NCI-H128 (cell line): ENCODE data around the gene SETBP1.

Experiments
- DNase-seq: peaks from one replicate; lab custom pipeline; 2025; ENCODE audit not compliant: unreplicated experiment; lab: John Stamatoyannopoulos, UW

SETBP1 gene

DNA sequence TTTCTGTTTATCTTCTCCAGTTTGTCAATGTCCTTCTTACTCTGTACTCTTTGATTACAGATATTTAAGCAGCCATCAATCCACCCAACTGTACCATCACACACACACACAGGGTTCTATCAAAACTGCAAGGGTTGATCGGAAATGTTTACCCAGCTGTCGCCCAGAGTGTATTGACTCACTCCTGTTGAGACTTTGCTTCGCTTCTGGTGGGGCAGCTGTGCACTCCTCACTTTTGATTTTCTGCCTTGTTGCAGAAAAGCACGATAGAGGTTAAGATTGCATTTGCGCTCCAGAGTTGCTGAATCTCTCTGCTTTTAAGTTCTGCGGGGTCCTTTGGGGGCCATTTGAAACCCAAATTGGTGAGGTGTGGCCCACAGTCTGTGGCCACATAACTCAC, 216.2 kb downstream of the SETBP1 start:
- peak; percentile 51 for DNase-seq

DNA sequence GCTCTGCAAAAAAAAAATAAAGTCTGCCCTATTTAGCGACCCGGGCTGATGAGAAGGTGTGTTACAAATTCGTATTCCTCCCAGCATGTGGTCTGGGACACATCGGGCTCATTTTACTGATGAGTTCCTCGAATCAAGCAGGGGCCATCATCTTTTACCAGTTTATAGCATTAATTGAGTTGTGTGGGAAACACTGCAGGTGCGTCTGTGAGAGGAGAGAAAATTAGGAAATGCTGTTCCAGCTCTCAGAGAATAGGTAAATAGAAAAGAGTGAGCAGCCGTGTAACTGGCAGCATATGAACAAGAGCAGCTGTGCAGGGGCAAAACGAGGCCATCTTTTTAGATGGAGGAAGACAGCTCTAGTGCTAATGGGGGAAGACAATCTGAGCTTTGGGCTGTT, 216.7 kb downstream of the SETBP1 start:
- no peak for DNase-seq

GRCh38 chr18:44897816-44898215, 217.1 kb downstream of the SETBP1 start:
- no peak for DNase-seq

- no peak for DNase-seq
These were observed 217.8 kb downstream of the SETBP1 start for GRCh38 chr18:44898498-44898897.

DNA sequence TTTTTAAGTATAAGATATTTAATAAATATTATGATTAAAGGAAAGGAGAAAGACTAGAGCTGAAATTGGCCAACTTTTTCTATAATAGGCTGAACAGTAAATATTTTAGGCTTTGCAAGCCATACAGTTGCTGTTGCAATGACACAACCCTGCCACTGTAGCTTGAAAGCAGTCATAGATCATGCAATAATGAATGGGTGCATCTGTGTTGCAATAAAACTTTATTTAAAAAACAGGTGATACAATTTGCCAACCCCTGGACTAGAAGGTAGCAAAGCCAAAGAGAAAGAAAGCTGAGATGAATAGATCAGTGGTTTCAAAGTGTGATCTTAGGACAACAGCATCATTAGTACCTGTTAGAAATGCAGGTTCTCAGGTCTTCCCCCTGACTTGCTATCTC, 219.1 kb downstream of the SETBP1 start:
- DNase-seq = no peak

DNA sequence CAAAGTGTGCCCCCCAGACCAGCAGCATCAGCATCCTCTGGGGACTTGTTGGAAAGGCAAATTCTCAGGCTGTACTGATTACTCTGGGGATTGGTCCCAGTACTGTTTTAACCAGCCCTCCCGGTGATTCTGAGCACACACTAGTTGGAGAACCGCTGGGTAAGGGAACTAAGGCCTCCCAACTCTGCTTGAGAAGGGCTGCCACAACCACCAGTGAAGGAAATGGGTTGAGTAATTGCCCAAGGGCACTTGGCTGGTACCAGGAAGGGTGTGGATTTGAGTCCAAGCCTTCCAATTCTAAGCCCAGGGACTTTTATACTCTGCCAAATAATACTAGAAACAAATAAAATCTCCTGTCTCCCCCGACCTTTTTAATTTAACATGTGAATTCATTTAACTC, 219.9 kb downstream of the SETBP1 start:
- no peak for DNase-seq

- no peak for DNase-seq
These were observed 220.6 kb downstream of the SETBP1 start for GRCh38 chr18:44901283-44901682.

GRCh38 chr18:44903327-44903726, 222.6 kb downstream of the SETBP1 start:
- no peak for DNase-seq

- no peak for DNase-seq
These were observed 224.1 kb downstream of the SETBP1 start for GRCh38 chr18:44904768-44905167.

GRCh38 chr18:44909191-44909719, 228.6 kb downstream of the SETBP1 start:
- DNase-seq = no peak

GRCh38 chr18:44911260-44911659, 230.6 kb downstream of the SETBP1 start:
- no peak for DNase-seq

DNA sequence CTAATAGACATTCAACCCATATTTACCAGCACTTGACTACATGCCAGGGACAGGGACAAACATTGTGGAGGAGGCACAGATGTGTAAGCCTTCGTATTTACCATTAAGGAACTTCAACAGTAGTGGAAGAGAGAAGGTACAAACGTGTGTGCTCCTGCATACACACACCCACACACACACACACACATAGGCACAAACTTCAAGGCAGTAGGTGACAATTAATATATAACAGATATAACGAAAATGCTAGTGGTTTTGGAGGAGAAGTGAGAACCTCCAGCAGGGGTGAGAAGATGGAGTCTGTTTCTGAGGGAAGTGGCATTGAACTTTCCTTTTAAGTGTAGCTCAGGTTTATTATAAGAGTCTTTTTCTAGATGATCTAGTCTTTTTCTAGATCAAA, 231.1 kb downstream of the SETBP1 start:
- DNase-seq = no peak

DNA sequence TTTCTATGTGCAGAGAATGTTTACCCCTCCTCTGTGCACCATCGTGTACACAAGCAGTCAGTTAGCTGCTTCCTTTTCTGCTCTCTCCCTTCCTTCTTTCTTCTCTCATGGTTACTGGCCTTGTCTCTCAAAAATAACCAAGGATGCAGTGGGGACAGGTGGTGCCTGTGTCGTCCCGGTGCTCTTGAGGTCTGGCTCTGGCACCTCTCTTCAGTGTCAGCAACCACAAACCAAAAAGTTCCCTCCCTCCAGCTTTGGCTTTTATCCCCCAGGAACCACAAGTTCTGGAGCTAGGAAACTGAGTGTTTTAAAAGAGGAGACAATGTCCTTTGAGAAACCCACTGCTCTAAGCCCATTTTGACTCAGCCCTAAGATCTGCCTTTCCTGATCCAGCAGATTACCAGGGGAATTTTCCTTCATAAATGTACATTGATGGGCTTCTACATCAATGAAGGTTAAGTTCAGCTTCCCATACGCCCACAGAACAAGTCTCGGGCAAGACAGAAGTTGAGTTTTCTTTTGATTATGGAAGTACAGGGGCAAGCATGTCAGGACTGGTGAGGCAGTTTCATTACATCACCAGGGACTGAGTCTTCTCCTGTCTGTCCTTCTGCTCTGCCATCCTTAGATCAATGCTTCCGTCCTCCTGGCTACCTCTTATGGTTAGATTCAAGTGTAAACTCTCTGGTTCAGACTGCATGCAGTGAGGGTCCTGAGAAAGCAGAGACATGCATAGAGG, 232.2 kb downstream of the SETBP1 start:
- DNase-seq = no peak

DNA sequence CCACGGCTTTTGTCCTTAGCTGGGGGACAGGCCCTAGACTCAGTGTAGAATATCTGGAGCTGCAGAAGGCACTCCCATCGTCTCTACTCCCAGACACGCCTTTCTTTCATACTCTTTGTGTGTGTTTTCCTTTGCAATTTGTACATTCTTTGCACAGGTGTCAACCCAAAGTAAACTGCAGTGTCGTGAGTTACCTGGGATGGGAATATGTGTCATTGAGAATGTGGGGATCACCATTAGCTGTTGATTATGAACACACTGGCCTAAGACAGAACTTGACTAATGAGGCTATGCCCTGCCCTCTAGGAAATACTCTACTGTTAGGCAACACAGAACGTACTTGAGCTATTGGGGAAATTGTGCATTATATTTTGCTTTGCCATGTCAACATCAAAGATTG, 233.3 kb downstream of the SETBP1 start:
- no peak for DNase-seq

GRCh38 chr18:44915213-44915612, 234.5 kb downstream of the SETBP1 start:
- no peak for DNase-seq

DNA sequence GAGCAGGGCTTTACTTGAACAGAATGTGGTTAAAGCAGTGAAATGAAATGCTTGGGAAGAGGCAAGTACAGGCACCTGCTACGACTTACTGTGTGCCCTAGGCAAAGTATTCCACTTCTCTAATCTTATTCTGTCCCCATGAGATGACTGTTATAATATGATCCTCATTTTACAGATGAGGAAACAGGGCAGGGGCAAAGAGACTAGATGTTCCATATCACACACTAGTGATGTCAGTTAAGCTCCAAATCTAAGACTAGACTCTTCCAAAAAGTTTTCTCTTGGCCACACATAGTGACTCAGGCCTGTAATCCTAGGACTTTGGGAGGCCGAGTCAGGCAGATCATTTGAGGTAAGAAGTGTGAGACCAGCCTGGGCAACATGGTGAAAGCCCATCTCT, 235.0 kb downstream of the SETBP1 start:
- DNase-seq = no peak

DNA sequence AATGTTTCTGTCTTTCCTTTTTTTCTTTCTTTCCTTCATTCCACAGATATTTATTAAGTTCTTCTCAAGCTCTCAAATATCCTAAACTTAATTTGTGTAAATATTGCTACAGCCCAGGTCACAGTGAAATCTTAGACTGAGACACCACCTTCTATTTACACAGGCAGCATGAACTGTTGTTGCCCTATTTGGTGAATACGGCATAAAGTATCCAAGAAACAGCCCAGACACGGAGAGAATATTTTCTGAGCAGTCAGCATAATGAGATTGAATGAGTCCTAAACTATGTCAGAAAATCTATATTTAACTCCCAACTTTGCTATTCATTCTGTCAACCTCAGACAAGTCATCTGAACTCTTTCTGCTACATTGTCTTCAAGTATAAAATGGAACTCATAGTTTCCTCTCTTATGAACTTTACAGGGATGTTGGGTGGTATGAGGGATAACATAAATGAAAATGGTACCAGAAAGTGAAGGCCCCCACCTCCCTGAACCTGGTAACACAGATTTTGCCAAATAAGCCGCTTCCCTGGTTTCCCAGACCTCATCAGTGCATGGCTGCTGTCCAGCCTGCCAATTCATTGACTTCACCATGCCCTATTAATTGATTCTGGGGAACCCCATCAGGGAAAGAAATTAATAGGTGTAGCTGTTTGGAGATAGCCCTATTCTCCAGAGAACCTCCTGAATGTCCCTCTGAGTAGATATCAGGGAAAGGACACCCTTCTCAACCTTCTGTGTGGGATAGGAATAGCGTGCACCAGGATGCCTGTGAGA, 235.9 kb downstream of the SETBP1 start:
- DNase-seq = no peak

- DNase-seq = no peak
These were observed 236.8 kb downstream of the SETBP1 start for GRCh38 chr18:44917216-44918141.

DNA sequence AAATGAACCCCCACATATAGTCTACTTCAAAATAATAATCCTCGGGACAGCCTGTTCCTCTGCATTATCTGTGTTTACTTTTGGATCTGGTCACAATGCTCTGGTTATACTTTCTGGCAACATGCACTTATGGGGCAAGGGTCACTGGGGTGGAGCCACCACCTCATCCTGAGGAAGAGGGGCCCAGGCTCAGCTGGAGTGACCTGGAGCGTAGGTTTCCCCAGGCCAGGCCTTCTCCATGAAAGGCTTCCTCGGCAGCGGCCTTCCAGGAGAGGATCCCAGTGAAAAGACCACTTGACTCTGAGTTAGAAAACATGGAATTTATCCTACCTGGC, 237.4 kb downstream of the SETBP1 start:
- DNase-seq = no peak

DNA sequence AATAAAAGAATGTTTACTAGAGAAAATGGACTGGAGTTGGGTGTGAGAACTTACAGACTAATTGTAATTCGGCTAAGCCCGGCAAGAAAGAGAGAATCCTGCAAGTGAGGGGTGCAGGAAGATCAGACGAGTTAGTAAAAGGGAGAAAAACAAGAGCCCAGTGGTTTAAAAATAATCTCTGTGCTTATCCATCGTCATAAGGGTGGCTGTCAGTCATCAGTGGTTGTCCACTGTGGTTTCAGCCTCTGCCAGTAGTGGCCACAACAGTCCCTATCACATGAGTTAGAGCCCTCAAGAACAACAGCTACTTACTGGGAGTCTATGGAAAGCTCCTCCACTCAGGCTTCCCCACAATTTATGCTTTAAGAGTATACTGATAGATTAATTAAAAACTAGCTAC, 239.8 kb downstream of the SETBP1 start:
- DNase-seq = no peak

- no peak for DNase-seq
These were observed 241.3 kb downstream of the SETBP1 start for GRCh38 chr18:44921974-44922373.
